HepG2 (cell line): ENCODE data around the gene NEURL2. TPM values are rescaled to one million over a fixed set of nuclear protein-coding genes. Genes with fewer than 3 reads are reported as not detected.

Source experiments
- ATAC-seq: fragments of 200-7000 bp; cut with Tn5 transposase; 3 replicates; pipeline ENCODE4 v1.9.1; 2020; ENCODE audit warnings: mild to moderate bottlenecking, moderate library complexity
- BruUV-seq: library from RNA; stranded (reverse); fragments of 400-500 nt; replicated peaks from 2 replicates; lab custom pipeline; 2021; lab: Mats Ljungman, UMichigan
- CTCF ChIA-PET: fragments of 300-600 bp; formaldehyde crosslinking; extraction: SDS; loops from one replicate; lab custom pipeline; 2021; ENCODE audit warnings: low total read pairs, inconsistent platforms, low intra/inter-chr PET ratio; lab: Yijun Ruan, JAX
- POLR2A ChIA-PET: fragments of 350-600 bp; sonication (Branson Sonifier 250); formaldehyde crosslinking; loops from one replicate; lab custom pipeline; 2020; ENCODE audit warnings: antibody characterized with exemption, inconsistent platforms; lab: Yijun Ruan, JAX
- DNase-seq: peaks from one replicate; pipeline ENCODE4 v3.0.0-alpha.2; 2015; ENCODE audit warnings: low spot score
- FAIRE-seq: peaks from 3 replicates; lab custom pipeline; 2011; peaks lifted over from hg19 to GRCh38; lab: Jason Lieb, UNC
- H2AFZ ChIP-seq: one replicate; pipeline ENCODE4 v1.6.1; 2011; ENCODE audit warnings: low read length, inconsistent platforms
- H3K27ac ChIP-seq: fragments of 300-600 bp; 3 replicates; pipeline ENCODE4 v1.8.0; 2011; ENCODE audit warnings: mixed run types, mild to moderate bottlenecking, mixed read lengths, low read length, inconsistent platforms; ENCODE audit not compliant: insufficient read depth; ENCODE audit errors: extremely low read length
- H3K27me3 ChIP-seq, 2 experiments: fragments of 200-600 bp in 1 of 2; 2 replicates in 1 of 2; 3 replicates in 1 of 2; pipeline versions ENCODE4 v1.6.0 to v1.8.0; 2011; ENCODE audit warnings: low read length in 2 of 2, mild to moderate bottlenecking in 2 of 2, moderate library complexity in 2 of 2, inconsistent platforms in 1 of 2; ENCODE audit not compliant: insufficient read depth in 2 of 2, control insufficient read depth in 1 of 2
- H3K36me3 ChIP-seq, 2 experiments: fragments of 200-600 bp in 1 of 2; replicated peaks in 1 of 2; 2 replicates in 1 of 2; 3 replicates in 1 of 2; pipeline versions ENCODE4 v1.5.1 to v1.8.0; 2011; ENCODE audit warnings: low read length in 2 of 2, inconsistent platforms in 1 of 2; ENCODE audit not compliant: insufficient read depth in 2 of 2, control insufficient read depth in 1 of 2
- H3K4me1 ChIP-seq: 2 replicates; pipeline ENCODE4 v1.5.1; 2012; ENCODE audit warnings: low read length, inconsistent platforms; ENCODE audit not compliant: insufficient read depth
- H3K4me2 ChIP-seq: 2 replicates; pipeline ENCODE4 v1.6.0; 2011; ENCODE audit warnings: low read depth, low read length, inconsistent platforms
- H3K4me3 ChIP-seq, 3 experiments: fragments of 200-600 bp in 1 of 3; sonication (generic), shearing (Covaris generic) in 1 of 3; replicated peaks in 1 of 3; 2 replicates each; pipeline ENCODE4 v1.5.1; 2011 to 2016; ENCODE audit warnings: low read length in 3 of 3, inconsistent platforms in 2 of 3, low read depth in 2 of 3, mild to moderate bottlenecking in 2 of 3, control low read depth in 1 of 3, mixed read lengths in 1 of 3; ENCODE audit not compliant: insufficient read depth in 1 of 3
- H3K79me2 ChIP-seq: one replicate; pipeline ENCODE4 v1.6.1; 2011; ENCODE audit warnings: low read length, inconsistent platforms; ENCODE audit not compliant: insufficient read depth
- H3K9ac ChIP-seq: 2 replicates; pipeline ENCODE4 v1.6.0; 2011; ENCODE audit warnings: mild to moderate bottlenecking, low read depth, low read length, inconsistent platforms; ENCODE audit not compliant: insufficient read depth
- H3K9me3 ChIP-seq: 2 replicates; pipeline ENCODE4 v1.5.1; 2012; ENCODE audit warnings: mild to moderate bottlenecking, low read length
- H4K20me1 ChIP-seq: 2 replicates; pipeline ENCODE4 v1.6.0; 2011; ENCODE audit warnings: inconsistent platforms, mild to moderate bottlenecking, low read length, moderate library complexity; ENCODE audit not compliant: insufficient read depth
- CC2D1A ChIP-seq: sonication (generic); formaldehyde crosslinking; IDR thresholded peaks from 2 replicates; pipeline ENCODE4 v1.8.1; 2023; ENCODE audit warnings: mild to moderate bottlenecking, missing genetic modification reagents
- CCDC6 ChIP-seq: sonication (generic); formaldehyde crosslinking; IDR thresholded peaks from 2 replicates; pipeline ENCODE4 v1.8.1; 2022; ENCODE audit warnings: mild to moderate bottlenecking, missing genetic modification reagents, moderate library complexity
- HOXA3 ChIP-seq: sonication (generic); formaldehyde crosslinking; IDR thresholded peaks from 2 replicates; pipeline ENCODE4 v1.5.0; 2020; ENCODE audit warnings: missing genetic modification reagents
- HOXD1 ChIP-seq: sonication (generic); formaldehyde crosslinking; IDR thresholded peaks from 2 replicates; pipeline ENCODE4 v1.5.0; 2020; ENCODE audit warnings: missing genetic modification reagents
- IRX3 ChIP-seq: sonication (generic); formaldehyde crosslinking; IDR thresholded peaks from 2 replicates; pipeline ENCODE4 v1.8.1; 2023; ENCODE audit warnings: mild to moderate bottlenecking, low read depth, missing genetic modification reagents, borderline replicate concordance
- PRPF4 ChIP-seq: fragments of 200-400 bp; formaldehyde crosslinking; IDR thresholded peaks from 2 replicates; pipeline ENCODE4 v1.6.1; 2016; ENCODE audit warnings: low read length, low read depth; ENCODE audit not compliant: poor library complexity, severe bottlenecking
- RXRB ChIP-seq: IDR thresholded peaks from 2 replicates; pipeline ENCODE4 v1.6.1; 2016; ENCODE audit warnings: borderline replicate concordance, missing genetic modification reagents, missing compliant biosample characterization
- SRY ChIP-seq: sonication (generic); formaldehyde crosslinking; IDR thresholded peaks from 2 replicates; pipeline ENCODE4 v1.8.0; 2022; ENCODE audit warnings: mild to moderate bottlenecking, missing genetic modification reagents
- TBP ChIP-seq: sonication (generic); formaldehyde crosslinking; IDR thresholded peaks from 2 replicates; pipeline ENCODE4 v1.5.0; 2020; ENCODE audit warnings: missing genetic modification reagents
- WGBS: methylation state at CpG from one replicate; pipeline ENCODE4 v1.1.6; 2017; ENCODE audit warnings: low lambda C conversion rate; 5-methylcytosine and 5-hydroxymethylcytosine counted together
- in situ Hi-C: cut with HindIII; loops from 2 replicates; pipeline ENCODE4 v1.10.0; 2017; ENCODE audit warnings: low pct_unique_long_range_greater_than_20kb; ENCODE audit not compliant: extremely low pct_ligation_motif_present
- intact Hi-C: fragments of 100-400 bp; cut with micrococcal nuclease; formaldehyde crosslinking; loops from one replicate; pipeline ENCODE4 v1.10.0; 2022; ENCODE audit not compliant: unreplicated experiment
- polyA plus RNA-seq, 8 experiments: library from polyadenylated mRNA; depleted of rRNA in 3 of 8; stranded (reverse) in 7 of 8; unstranded in 1 of 8; fragments of >200 nt; fragmentation: Illumina TruSeq in 4 of 8; extraction: Trizol in 4 of 8; gene quantifications; 2 replicates each; pipeline versions ENCODE4 v1.2.1 to v1.2.3, GENCODE V29; 2011 to 2016; ENCODE audit warnings: low read depth in 4 of 8, missing spikeins in 1 of 8, mixed read lengths in 1 of 8; ENCODE audit not compliant: insufficient read depth in 1 of 8
- total RNA-seq, 5 experiments: library from RNA; depleted of rRNA; stranded (reverse); fragments of >200 nt; fragmentation: Illumina TruSeq; extraction: Trizol; gene quantifications; 2 replicates each; pipeline ENCODE4 v1.2.3, GENCODE V29; 2016; ENCODE audit warnings: low read depth in 1 of 5
- TF ChIP-seq, protein P1 (sequence below): sonication (generic); formaldehyde crosslinking; IDR thresholded peaks from 2 replicates; pipeline ENCODE4 v1.9.0; 2021; ENCODE audit warnings: mild to moderate bottlenecking, missing genetic modification reagents
- TF ChIP-seq, protein P2 (sequence below): sonication (generic); formaldehyde crosslinking; IDR thresholded peaks from 2 replicates; pipeline ENCODE4 v1.9.0; 2022; ENCODE audit warnings: low read depth, missing genetic modification reagents
- TF ChIP-seq, protein P3 (sequence below): IDR thresholded peaks from 2 replicates; pipeline ENCODE4 v1.6.1; 2012; ENCODE audit warnings: low read depth, low read length, improper control_type of control experiment

Gene NEURL2
- total and polyA plus RNA-seq, 2 of the 13 experiments (the other 11 are each of a cell fraction or from before 2014, with no cell fraction given), result 7.2 to 9.7 TPM

DNA sequence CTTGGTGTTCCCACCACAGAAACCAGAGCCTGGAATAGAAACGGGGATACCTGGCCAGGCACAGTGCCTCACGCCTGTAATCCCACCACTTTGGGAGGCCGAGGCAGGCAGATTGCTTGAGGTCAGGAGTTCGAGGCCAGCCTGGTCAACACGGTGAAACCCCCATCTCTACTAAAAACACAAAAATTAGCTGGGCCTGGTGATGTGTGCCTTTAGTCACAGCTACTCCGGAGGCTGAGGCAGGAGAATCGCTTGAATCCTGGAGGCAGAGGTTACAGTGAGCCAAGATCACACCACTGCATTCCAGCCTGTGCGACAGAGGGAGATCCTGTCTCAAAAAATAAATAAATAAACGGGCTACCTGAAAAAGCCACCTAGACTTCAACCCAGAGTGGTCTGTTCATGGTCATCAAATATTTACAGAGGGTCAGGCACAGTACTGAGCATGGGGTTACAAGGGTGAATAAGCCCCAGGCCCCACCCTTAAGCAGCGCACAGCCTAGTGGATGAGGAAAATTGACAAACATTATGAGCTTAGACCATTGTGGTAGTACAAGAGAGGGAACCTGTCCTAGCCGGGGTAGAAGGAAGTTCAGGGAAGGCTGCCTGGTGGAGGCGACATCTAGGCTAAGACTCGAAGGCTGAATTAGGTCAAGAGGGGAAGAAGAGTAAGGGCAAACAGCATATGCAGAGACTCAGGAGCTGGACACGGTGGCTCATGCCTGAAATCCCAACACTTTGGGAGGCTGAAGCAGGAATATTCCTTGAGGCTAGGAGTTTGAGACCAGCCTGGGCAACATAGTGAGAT lies 36.3 kb upstream of the NEURL2 start:
- intact Hi-C loops, result loop anchor here (2.0 kb wide), 1 partner anchor 36 kb away; the partner anchor contains the start of genes CTSA and NEURL2
- TF ChIP-seq, protein P1, sequence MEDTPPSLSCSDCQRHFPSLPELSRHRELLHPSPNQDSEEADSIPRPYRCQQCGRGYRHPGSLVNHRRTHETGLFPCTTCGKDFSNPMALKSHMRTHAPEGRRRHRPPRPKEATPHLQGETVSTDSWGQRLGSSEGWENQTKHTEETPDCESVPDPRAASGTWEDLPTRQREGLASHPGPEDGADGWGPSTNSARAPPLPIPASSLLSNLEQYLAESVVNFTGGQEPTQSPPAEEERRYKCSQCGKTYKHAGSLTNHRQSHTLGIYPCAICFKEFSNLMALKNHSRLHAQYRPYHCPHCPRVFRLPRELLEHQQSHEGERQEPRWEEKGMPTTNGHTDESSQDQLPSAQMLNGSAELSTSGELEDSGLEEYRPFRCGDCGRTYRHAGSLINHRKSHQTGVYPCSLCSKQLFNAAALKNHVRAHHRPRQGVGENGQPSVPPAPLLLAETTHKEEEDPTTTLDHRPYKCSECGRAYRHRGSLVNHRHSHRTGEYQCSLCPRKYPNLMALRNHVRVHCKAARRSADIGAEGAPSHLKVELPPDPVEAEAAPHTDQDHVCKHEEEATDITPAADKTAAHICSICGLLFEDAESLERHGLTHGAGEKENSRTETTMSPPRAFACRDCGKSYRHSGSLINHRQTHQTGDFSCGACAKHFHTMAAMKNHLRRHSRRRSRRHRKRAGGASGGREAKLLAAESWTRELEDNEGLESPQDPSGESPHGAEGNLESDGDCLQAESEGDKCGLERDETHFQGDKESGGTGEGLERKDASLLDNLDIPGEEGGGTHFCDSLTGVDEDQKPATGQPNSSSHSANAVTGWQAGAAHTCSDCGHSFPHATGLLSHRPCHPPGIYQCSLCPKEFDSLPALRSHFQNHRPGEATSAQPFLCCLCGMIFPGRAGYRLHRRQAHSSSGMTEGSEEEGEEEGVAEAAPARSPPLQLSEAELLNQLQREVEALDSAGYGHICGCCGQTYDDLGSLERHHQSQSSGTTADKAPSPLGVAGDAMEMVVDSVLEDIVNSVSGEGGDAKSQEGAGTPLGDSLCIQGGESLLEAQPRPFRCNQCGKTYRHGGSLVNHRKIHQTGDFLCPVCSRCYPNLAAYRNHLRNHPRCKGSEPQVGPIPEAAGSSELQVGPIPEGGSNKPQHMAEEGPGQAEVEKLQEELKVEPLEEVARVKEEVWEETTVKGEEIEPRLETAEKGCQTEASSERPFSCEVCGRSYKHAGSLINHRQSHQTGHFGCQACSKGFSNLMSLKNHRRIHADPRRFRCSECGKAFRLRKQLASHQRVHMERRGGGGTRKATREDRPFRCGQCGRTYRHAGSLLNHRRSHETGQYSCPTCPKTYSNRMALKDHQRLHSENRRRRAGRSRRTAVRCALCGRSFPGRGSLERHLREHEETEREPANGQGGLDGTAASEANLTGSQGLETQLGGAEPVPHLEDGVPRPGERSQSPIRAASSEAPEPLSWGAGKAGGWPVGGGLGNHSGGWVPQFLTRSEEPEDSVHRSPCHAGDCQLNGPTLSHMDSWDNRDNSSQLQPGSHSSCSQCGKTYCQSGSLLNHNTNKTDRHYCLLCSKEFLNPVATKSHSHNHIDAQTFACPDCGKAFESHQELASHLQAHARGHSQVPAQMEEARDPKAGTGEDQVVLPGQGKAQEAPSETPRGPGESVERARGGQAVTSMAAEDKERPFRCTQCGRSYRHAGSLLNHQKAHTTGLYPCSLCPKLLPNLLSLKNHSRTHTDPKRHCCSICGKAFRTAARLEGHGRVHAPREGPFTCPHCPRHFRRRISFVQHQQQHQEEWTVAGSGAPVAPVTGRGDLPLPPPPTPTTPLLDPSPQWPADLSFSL (CRISPR knock-in tag), result 0 out of 2 replicates have a peak, but pooled peaks have one; percentile 32
- peak; percentile 75; the same call in 1 of the 2 replicates for TF ChIP-seq SRY (CRISPR knock-in tag)
- TF ChIP-seq RXRB (CRISPR knock-in tag), result peak; percentile 99
- peak; percentile 83 for TF ChIP-seq HOXD1 (CRISPR knock-in tag)
- TF ChIP-seq, protein P2, sequence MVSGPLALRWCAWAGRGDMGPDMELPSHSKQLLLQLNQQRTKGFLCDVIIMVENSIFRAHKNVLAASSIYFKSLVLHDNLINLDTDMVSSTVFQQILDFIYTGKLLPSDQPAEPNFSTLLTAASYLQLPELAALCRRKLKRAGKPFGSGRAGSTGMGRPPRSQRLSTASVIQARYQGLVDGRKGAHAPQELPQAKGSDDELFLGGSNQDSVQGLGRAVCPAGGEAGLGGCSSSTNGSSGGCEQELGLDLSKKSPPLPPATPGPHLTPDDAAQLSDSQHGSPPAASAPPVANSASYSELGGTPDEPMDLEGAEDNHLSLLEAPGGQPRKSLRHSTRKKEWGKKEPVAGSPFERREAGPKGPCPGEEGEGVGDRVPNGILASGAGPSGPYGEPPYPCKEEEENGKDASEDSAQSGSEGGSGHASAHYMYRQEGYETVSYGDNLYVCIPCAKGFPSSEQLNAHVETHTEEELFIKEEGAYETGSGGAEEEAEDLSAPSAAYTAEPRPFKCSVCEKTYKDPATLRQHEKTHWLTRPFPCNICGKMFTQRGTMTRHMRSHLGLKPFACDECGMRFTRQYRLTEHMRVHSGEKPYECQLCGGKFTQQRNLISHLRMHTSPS, result peak; percentile 52; the same call in 1 of the 2 replicates
- TF ChIP-seq HOXA3, result peak; percentile 87
- TF ChIP-seq CC2D1A (CRISPR knock-in tag), result peak; percentile 86; the same call in 1 of the 2 replicates
- TF ChIP-seq PRPF4, result no peak
- TF ChIP-seq IRX3 (CRISPR knock-in tag), result no peak
- no peak for TF ChIP-seq CCDC6
- TF ChIP-seq TBP (CRISPR knock-in tag), result no peak; the same call in 1 of the 2 replicates
- TF ChIP-seq, protein P3, sequence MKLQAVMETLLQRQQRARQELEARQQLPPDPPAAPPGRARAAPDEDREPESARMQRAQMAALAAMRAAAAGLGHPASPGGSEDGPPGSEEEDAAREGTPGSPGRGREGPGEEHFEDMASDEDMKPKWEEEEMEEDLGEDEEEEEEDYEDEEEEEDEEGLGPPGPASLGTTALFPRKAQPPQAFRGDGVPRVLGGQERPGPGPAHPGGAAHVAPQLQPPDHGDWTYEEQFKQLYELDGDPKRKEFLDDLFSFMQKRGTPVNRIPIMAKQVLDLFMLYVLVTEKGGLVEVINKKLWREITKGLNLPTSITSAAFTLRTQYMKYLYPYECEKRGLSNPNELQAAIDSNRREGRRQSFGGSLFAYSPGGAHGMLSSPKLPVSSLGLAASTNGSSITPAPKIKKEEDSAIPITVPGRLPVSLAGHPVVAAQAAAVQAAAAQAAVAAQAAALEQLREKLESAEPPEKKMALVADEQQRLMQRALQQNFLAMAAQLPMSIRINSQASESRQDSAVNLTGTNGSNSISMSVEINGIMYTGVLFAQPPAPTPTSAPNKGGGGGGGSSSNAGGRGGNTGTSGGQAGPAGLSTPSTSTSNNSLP, result peak; percentile 43; the same call in 1 of the 2 replicates

More for the DNA sequence above, 36.3 kb upstream of the NEURL2 start:
- ATAC-seq (peak; percentile 90), FAIRE-seq (peak; percentile 90), DNase-seq (peak; percentile 98)
- Histone ChIP-seq H3K9ac (no peak overlapping the region; the same call in 1 of the 2 replicates), H3K79me2 (no peaks in the 10 kb centered on the region), H3K9me3 (no peaks in the 10 kb centered on the region), H3K4me3 (peak overlapping the region in 1 of 3 experiments; percentile 21; a peak in 1 of 6 replicates), H2AFZ (no peak overlapping the region), H3K4me2 (peak overlapping the region; percentile 68), H3K36me3 (no peaks in the 10 kb centered on the region), H3K27me3 (no peaks in the 10 kb centered on the region; a peak in 1 of 5 replicates), H3K4me1 (peaks cover 79% of the 10 kb centered on the region), H4K20me1 (no peaks in the 10 kb centered on the region), H3K27ac (peak overlapping the region; percentile 72)
- CTCF ChIA-PET, result no interaction called here
- in situ Hi-C loops, result no loop called here
- BruUV-seq, result no TSS peak
- POLR2A ChIA-PET, result interaction anchor here (0.6 to 6.0 kb wide), 15 partner anchors 8 to 93 kb away, joined by 3 to 100 read pairs (median 12); partner anchors contain the start of genes CTSA, NEURL2, PLTP and SNX21
- WGBS, result 2% methylated on average over 14 of the region's 14 CpGs
